H1 (cell line): Measurements from ENCODE around the gene METTL1. TPM values are rescaled to one million over a fixed set of nuclear protein-coding genes. Genes with fewer than 3 reads are reported as not detected.

Experiments
- CTCF ChIA-PET: fragments of 300-600 bp; sonication (Branson Sonifier 250); formaldehyde crosslinking; loops from one replicate; lab custom pipeline; 2021; ENCODE audit not compliant: partially characterized antibody; lab: Charles Lee
- POLR2A ChIA-PET: fragments of 300-600 bp; sonication (Branson Sonifier 250); formaldehyde crosslinking; loops from one replicate; lab custom pipeline; 2021; ENCODE audit warnings: inconsistent platforms; ENCODE audit not compliant: partially characterized antibody; lab: Charles Lee
- DNase-seq, 2 experiments: peaks; one replicate each; pipeline versions ENCODE4 v3.0.0 to v3.0.0-alpha.2; 2010 to 2022; ENCODE audit warnings: low spot score in 2 of 2, low read depth in 1 of 2, mixed read lengths in 1 of 2
- FAIRE-seq: peaks from 2 replicates; lab custom pipeline; 2011; peaks lifted over from hg19 to GRCh38; lab: Jason Lieb, UNC
- H2AFZ ChIP-seq: 2 replicates; pipeline ENCODE4 v1.8.1; 2012; ENCODE audit warnings: low read length, inconsistent platforms
- H2AK5ac ChIP-seq: 2 replicates; pipeline ENCODE4 v1.6.1; 2013; ENCODE audit warnings: low read depth, low read length
- H2BK120ac ChIP-seq: replicated peaks from 2 replicates; pipeline ENCODE3; 2013; ENCODE audit warnings: low read depth, low read length, inconsistent platforms
- H2BK12ac ChIP-seq: 2 replicates; pipeline ENCODE4 v1.6.1; 2013; ENCODE audit warnings: low read depth, low read length
- H2BK15ac ChIP-seq: 2 replicates; pipeline ENCODE4 v1.6.1; 2013; ENCODE audit warnings: low read length
- H2BK20ac ChIP-seq: 2 replicates; pipeline ENCODE4 v1.6.1; 2013; ENCODE audit warnings: low read length
- H2BK5ac ChIP-seq: 2 replicates; pipeline ENCODE4 v1.6.1; 2013; ENCODE audit warnings: low read depth, low read length
- H3K14ac ChIP-seq: 2 replicates; pipeline ENCODE4 v1.6.1; 2013; ENCODE audit warnings: inconsistent platforms; ENCODE audit not compliant: insufficient read length
- H3K18ac ChIP-seq: 2 replicates; pipeline ENCODE4 v1.6.1; 2013; ENCODE audit warnings: low read length; ENCODE audit errors: extremely low read depth
- H3K23ac ChIP-seq: 2 replicates; pipeline ENCODE4 v1.6.1; 2013; ENCODE audit warnings: inconsistent platforms; ENCODE audit not compliant: insufficient read length
- H3K23me2 ChIP-seq: 2 replicates; pipeline ENCODE4 v1.6.1; 2013; ENCODE audit warnings: low read depth, low read length
- H3K27ac ChIP-seq: 2 replicates; pipeline ENCODE4 v1.6.1; 2011; ENCODE audit warnings: low read depth, low read length, inconsistent platforms
- H3K27me3 ChIP-seq, 4 experiments: replicated peaks in 1 of 4; 1 replicate in 1 of 4; 2 replicates in 3 of 4; pipeline versions ENCODE4 v1.6.1 to v1.8.1; 2011 to 2013; ENCODE audit warnings: low read length in 3 of 4, mild to moderate bottlenecking in 3 of 4, inconsistent platforms in 2 of 4, mixed read lengths in 2 of 4, moderate library complexity in 1 of 4; ENCODE audit not compliant: control insufficient read depth in 3 of 4, insufficient read depth in 3 of 4; ENCODE audit errors: extremely low read depth in 1 of 4
- H3K36me3 ChIP-seq, 4 experiments: 2 replicates each; pipeline versions ENCODE4 v1.6.1 to v1.8.1; 2011 to 2013; ENCODE audit warnings: mild to moderate bottlenecking in 4 of 4, low read length in 3 of 4, moderate library complexity in 2 of 4, control low read depth in 1 of 4, inconsistent platforms in 1 of 4; ENCODE audit not compliant: insufficient read depth in 4 of 4, control insufficient read depth in 2 of 4
- H3K4ac ChIP-seq: replicated peaks from 2 replicates; pipeline ENCODE3; 2013; ENCODE audit warnings: low read length, low read depth, mixed read lengths, inconsistent platforms; ENCODE audit not compliant: insufficient read length
- H3K4me1 ChIP-seq, 4 experiments: replicated peaks in 1 of 4; 1 replicate in 1 of 4; 2 replicates in 3 of 4; pipeline versions ENCODE4 v1.6.1 to v1.8.1; 2011 to 2013; ENCODE audit warnings: low read length in 3 of 4, inconsistent platforms in 2 of 4, mixed read lengths in 1 of 4; ENCODE audit not compliant: insufficient read depth in 4 of 4, control insufficient read depth in 3 of 4
- H3K4me2 ChIP-seq, 2 experiments: 2 replicates each; pipeline versions ENCODE4 v1.6.1 to v1.8.1; 2011 to 2013; ENCODE audit warnings: low read depth in 2 of 2, low read length in 2 of 2, control low read depth in 1 of 2, inconsistent platforms in 1 of 2, mild to moderate bottlenecking in 1 of 2; ENCODE audit not compliant: insufficient read depth in 1 of 2
- H3K4me3 ChIP-seq, 4 experiments: fragments of 200-600, 300-600 bp in 1 of 4; sonication (generic), shearing (Covaris generic), sonication (Bioruptor Twin) in 1 of 4; 2 replicates each; pipeline versions ENCODE4 v1.5.1 to v1.8.1; 2011 to 2016; ENCODE audit warnings: low read length in 4 of 4, low read depth in 3 of 4, control low read depth in 2 of 4, inconsistent platforms in 2 of 4, mild to moderate bottlenecking in 2 of 4, mixed read lengths in 1 of 4, moderate library complexity in 1 of 4; ENCODE audit not compliant: insufficient read depth in 2 of 4; ENCODE audit errors: extremely low read depth in 1 of 4
- H3K56ac ChIP-seq: replicated peaks from 2 replicates; pipeline ENCODE3; 2013; ENCODE audit warnings: low read depth, mild to moderate bottlenecking, mixed read lengths, low read length, inconsistent platforms; ENCODE audit not compliant: insufficient read length
- H3K79me1 ChIP-seq: 2 replicates; pipeline ENCODE4 v1.6.1; 2013; ENCODE audit warnings: low read depth, low read length, control low read depth
- H3K79me2 ChIP-seq, 2 experiments: 2 replicates each; pipeline versions ENCODE4 v1.6.1 to v1.8.1; 2012 to 2013; ENCODE audit warnings: low read length in 2 of 2, mild to moderate bottlenecking in 2 of 2, inconsistent platforms in 1 of 2; ENCODE audit not compliant: insufficient read depth in 2 of 2, control insufficient read depth in 1 of 2
- H3K9ac ChIP-seq, 4 experiments: replicated peaks in 1 of 4; 1 replicate in 1 of 4; 2 replicates in 3 of 4; pipeline versions ENCODE4 v1.6.1 to v1.8.1; 2011 to 2013; ENCODE audit warnings: low read depth in 3 of 4, low read length in 3 of 4, control low read depth in 2 of 4, mild to moderate bottlenecking in 2 of 4, moderate library complexity in 2 of 4, inconsistent platforms in 1 of 4; ENCODE audit errors: extremely low read depth in 1 of 4
- H3K9me3 ChIP-seq, 2 experiments: 2 replicates each; pipeline versions ENCODE4 v1.6.1 to v1.8.1; 2012 to 2013; ENCODE audit warnings: mild to moderate bottlenecking in 2 of 2, moderate library complexity in 2 of 2, control low read depth in 1 of 2, inconsistent platforms in 1 of 2, low read depth in 1 of 2, low read length in 1 of 2, mixed read lengths in 1 of 2; ENCODE audit not compliant: insufficient read depth in 2 of 2
- H4K20me1 ChIP-seq, 2 experiments: replicated peaks in 1 of 2; 2 replicates each; pipeline versions ENCODE3 to v1.8.1; 2011 to 2013; ENCODE audit warnings: inconsistent platforms in 2 of 2, low read length in 2 of 2, mild to moderate bottlenecking in 1 of 2; ENCODE audit not compliant: insufficient read depth in 2 of 2, control insufficient read depth in 1 of 2
- H4K5ac ChIP-seq: 2 replicates; pipeline ENCODE4 v1.6.1; 2013; ENCODE audit warnings: low read length, low read depth, mixed read lengths, inconsistent platforms; ENCODE audit not compliant: insufficient read length
- H4K8ac ChIP-seq: 2 replicates; pipeline ENCODE4 v1.8.0; 2013; ENCODE audit warnings: mild to moderate bottlenecking, moderate library complexity, low read length, inconsistent platforms; ENCODE audit not compliant: insufficient read depth; ENCODE audit errors: extremely low read depth
- H4K91ac ChIP-seq: replicated peaks from 2 replicates; pipeline ENCODE3; 2013; ENCODE audit warnings: low read length, mixed read lengths, inconsistent platforms; ENCODE audit not compliant: insufficient read length
- BACH1 ChIP-seq: IDR thresholded peaks from 2 replicates; pipeline ENCODE4 v1.6.1; 2012; ENCODE audit warnings: low read length, improper control_type of control experiment
- EP300 ChIP-seq, 2 experiments: IDR thresholded peaks; 1 replicate in 1 of 2; 2 replicates in 1 of 2; pipeline ENCODE4 v1.6.1; 2011 to 2012; ENCODE audit warnings: low read depth in 2 of 2, low read length in 2 of 2, mild to moderate bottlenecking in 2 of 2, borderline replicate concordance in 1 of 2, inconsistent platforms in 1 of 2, moderate library complexity in 1 of 2
- HDAC2 ChIP-seq, 2 experiments: fragments of 300-600 bp in 1 of 2; sonication (generic) in 1 of 2; IDR thresholded peaks; 2 replicates each; pipeline ENCODE4 v1.6.1; 2011 to 2012; ENCODE audit warnings: low read depth in 2 of 2, low read length in 2 of 2, mild to moderate bottlenecking in 2 of 2, moderate library complexity in 2 of 2, borderline replicate concordance in 1 of 2, inconsistent platforms in 1 of 2
- KDM1A ChIP-seq: fragments of 200-600, 300-600 bp; sonication (generic); IDR thresholded peaks from 2 replicates; pipeline ENCODE4 v1.7.1; 2016; ENCODE audit warnings: mild to moderate bottlenecking, low read length, borderline replicate concordance
- KDM4A ChIP-seq: IDR thresholded peaks from one replicate; pipeline ENCODE4 v1.7.1; 2012; ENCODE audit warnings: low read depth, mild to moderate bottlenecking, moderate library complexity, low read length, inconsistent platforms; ENCODE audit not compliant: severe bottlenecking
- POU5F1 ChIP-seq: IDR thresholded peaks from 2 replicates; pipeline ENCODE4 v1.6.1; 2011; ENCODE audit warnings: low read depth, mild to moderate bottlenecking, low read length, moderate library complexity
- SIX5 ChIP-seq: IDR thresholded peaks from 2 replicates; pipeline ENCODE4 v1.6.1; 2011; ENCODE audit warnings: mild to moderate bottlenecking, low read depth, low read length
- SP1 ChIP-seq: IDR thresholded peaks from 2 replicates; pipeline ENCODE4 v1.6.1; 2011; ENCODE audit warnings: low read depth, low read length
- SP4 ChIP-seq: IDR thresholded peaks from 2 replicates; pipeline ENCODE4 v1.6.1; 2012; ENCODE audit warnings: low read length, inconsistent platforms
- WGBS, 2 experiments: shearing (Covaris generic) in 1 of 2; methylation state at CpG; one replicate each; pipeline versions ENCODE4 v1.1.6 to v1.1.7; 2013 to 2015; ENCODE audit warnings: low lambda C conversion rate in 2 of 2, mixed read lengths in 2 of 2, inconsistent platforms in 1 of 2, low coverage in 1 of 2, missing lambda C conversion rate in 1 of 2; ENCODE audit not compliant: insufficient replicate concordance in 2 of 2, insufficient coverage in 1 of 2, insufficient read length in 1 of 2; ENCODE audit errors: extremely low coverage in 1 of 2, missing lambda C conversion rate in 1 of 2; 5-methylcytosine and 5-hydroxymethylcytosine counted together
- polyA plus RNA-seq, 7 experiments: library from polyadenylated mRNA; depleted of rRNA in 3 of 7; stranded (reverse) in 5 of 7; unstranded in 2 of 7; fragments of >200 nt in 5 of 7; fragments of 200-250 nt in 2 of 7; gene quantifications; 1 replicate in 5 of 7; 2 replicates in 1 of 7; 4 replicates in 1 of 7; pipeline versions ENCODE4 v1.2.1 to v1.2.3, GENCODE V29; 2011 to 2013; ENCODE audit warnings: missing spikeins in 2 of 7, mixed read lengths in 2 of 7
- total RNA-seq: library from RNA; stranded (reverse); fragmentation: NEBNext Ultra II Directional; extraction: Animal tissue kit (Norgen Biotek cat#: 25700); gene quantifications from 2 replicates; pipeline ENCODE4 v1.2.1, GENCODE V29; 2021
- TF ChIP-seq, protein P1 (sequence below): IDR thresholded peaks from 2 replicates; pipeline ENCODE4 v1.6.1; 2012; ENCODE audit warnings: inconsistent platforms

The METTL1 gene
- total and polyA plus RNA-seq, 2 of the 8 experiments (the other 6 are each of a cell fraction or from before 2014, with no cell fraction given): 40.5 to 46.0 TPM

DNA sequence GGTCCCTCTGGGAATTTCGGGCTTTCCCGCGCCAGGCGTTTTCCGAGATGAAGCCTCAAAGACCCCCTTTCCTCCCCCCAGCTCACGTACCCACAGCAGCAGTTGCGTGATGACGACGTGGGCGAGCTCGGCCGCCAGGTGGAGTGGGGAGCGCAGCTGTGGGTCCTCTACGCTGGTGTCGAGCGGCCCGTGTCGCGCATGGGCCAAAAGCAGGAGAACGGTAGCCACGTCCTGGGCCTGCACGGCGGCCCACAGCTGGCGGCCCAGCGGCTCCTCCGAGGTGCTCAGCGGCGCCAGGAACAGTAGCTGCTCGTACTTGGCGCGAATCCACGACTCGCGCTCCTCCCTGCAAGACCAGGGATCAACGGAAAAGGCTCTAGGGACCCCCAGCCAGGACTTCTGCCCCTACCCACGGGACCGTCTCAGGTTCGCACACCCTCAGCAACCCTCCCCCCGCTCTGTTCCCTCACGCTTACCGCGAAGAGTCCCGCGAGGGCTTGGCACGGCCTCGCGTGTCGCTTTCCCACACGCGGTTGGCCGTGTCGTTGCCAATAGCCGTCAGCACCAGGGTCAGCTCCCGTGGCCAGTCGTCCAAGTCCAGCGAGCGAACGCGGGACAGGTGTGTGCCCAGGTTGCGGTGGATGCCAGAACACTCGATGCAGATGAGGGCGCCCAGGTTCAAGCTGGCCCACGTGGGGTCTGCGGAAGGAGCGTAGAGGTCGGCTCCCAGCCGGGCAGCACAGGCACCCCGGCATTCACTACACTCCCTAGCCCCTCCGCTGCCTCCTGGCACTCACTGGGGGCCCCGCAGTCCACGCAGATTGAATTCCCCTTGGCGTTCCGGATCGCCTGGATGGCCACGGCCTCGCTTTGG lies 44.8 kb downstream of the METTL1 start:
- no peak overlapping the region for H3K9ac ChIP-seq
- peak overlapping the region; percentile 81 for H4K8ac ChIP-seq
- no peak overlapping the region for H4K5ac ChIP-seq
- peak overlapping the region; percentile 51 to 82 (median 65) for H3K4me3 ChIP-seq
- H2BK5ac ChIP-seq: no peak overlapping the region
- H3K14ac ChIP-seq: no peak overlapping the region
- H2AFZ ChIP-seq: no peak overlapping the region
- 13% methylated on average over 49 of the region's 76 CpGs; no CpG with 5 or more reads in 1 of the 2 experiments for WGBS, 2 experiments
- no peak overlapping the region for H3K23ac ChIP-seq
- no peak overlapping the region for H3K56ac ChIP-seq
- ChIA-PET CTCF (interaction anchor here (0.8 to 11.7 kb wide), 20 partner anchors 11 to 145 kb away, joined by 3 to 149 read pairs (median 5); partner anchors contain the start of genes AGAP2, OS9 and TSPAN31), POLR2A (interaction anchor here (0.7 to 7.4 kb wide), 11 partner anchors 10 to 119 kb away, joined by 3 to 59 read pairs (median 4); partner anchors contain the start of genes AGAP2, B4GALNT1, EEF1AKMT3 and METTL1)
- H4K91ac ChIP-seq: no peak overlapping the region
- H2BK120ac ChIP-seq: no peak overlapping the region
- H3K4ac ChIP-seq: no peak overlapping the region
- no peak overlapping the region for H3K27ac ChIP-seq
- no peaks in the 10 kb centered on the region for H3K9me3 ChIP-seq
- no peaks in the 10 kb centered on the region for H3K79me1 ChIP-seq
- no peaks in the 10 kb centered on the region for H3K36me3 ChIP-seq
- no peak overlapping the region for H2BK15ac ChIP-seq
- H3K27me3 ChIP-seq: peaks cover 19 to 78% (median 55%) of the 10 kb centered on the region in 4 experiments
- H4K20me1 ChIP-seq: peaks cover 2 to 7% of the 10 kb centered on the region in 2 experiments
- H3K4me1 ChIP-seq: peaks cover 0 to 20% (median 13%) of the 10 kb centered on the region in 4 experiments; a peak in 5 of 7 replicates
- no peaks in the 10 kb centered on the region for H3K79me2 ChIP-seq
- no peak overlapping the region for H3K18ac ChIP-seq
- FAIRE-seq: no peak
- H2AK5ac ChIP-seq: no peak overlapping the region
- 0 out of 2 replicates have a peak overlapping the region, but pooled peaks have one; percentile 55 for H2BK12ac ChIP-seq
- H3K4me2 ChIP-seq: peak overlapping the region; percentile 52 to 95
- peaks cover 12% of the 10 kb centered on the region; the same call in 1 of the 2 replicates for H3K23me2 ChIP-seq
- H2BK20ac ChIP-seq: no peak overlapping the region
- peak in 1 of 2 experiments; percentile 77 for DNase-seq
- TF ChIP-seq SIX5 (no peak), SP1 (no peak), BACH1 (peak; percentile 52; the same call in 1 of the 2 replicates), POU5F1 (no peak), SP4 (0 out of 2 replicates have a peak, but pooled peaks have one; percentile 47), EP300 (IDR thresholded peaks at IDR 0.05; ENCODE audit: borderline replicate concordance in 1 of 2, low read depth in 2 of 2, low read length in 2 of 2) (no peak), KDM1A (no peak), KDM4A (no peak), HDAC2 (IDR thresholded peaks at IDR 0.05; ENCODE audit: borderline replicate concordance in 1 of 2, low read depth in 2 of 2, low read length in 2 of 2) (0 out of 4 replicates have a peak, but pooled peaks of 1 of the 2 experiments have one; percentile 72)
- TF ChIP-seq, protein P1, sequence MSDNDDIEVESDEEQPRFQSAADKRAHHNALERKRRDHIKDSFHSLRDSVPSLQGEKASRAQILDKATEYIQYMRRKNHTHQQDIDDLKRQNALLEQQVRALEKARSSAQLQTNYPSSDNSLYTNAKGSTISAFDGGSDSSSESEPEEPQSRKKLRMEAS: 0 out of 2 replicates have a peak, but pooled peaks have one; percentile 11
